Liver (tissue), 3 donors: ENCODE data around the gene ELOF1.

ENCODE experiments used
- ATF3 ChIP-seq: IDR thresholded peaks from 2 replicates; pipeline ENCODE4 v1.6.1; 2016; ENCODE audit warnings: antibody characterized with exemption
- EGR1 ChIP-seq, 2 donors: IDR thresholded peaks; 2 replicates each; pipeline ENCODE4 v1.6.1; 2016 to 2018; ENCODE audit warnings: antibody characterized with exemption in 2 of 2, low read depth in 2 of 2
- GABPA ChIP-seq, 2 donors: IDR thresholded peaks in 1 of 2; conservative IDR thresholded peaks in 1 of 2; 2 replicates each; pipeline ENCODE4 v1.6.1; 2016; ENCODE audit warnings: antibody characterized with exemption in 2 of 2, mild to moderate bottlenecking in 1 of 2, moderate library complexity in 1 of 2
- JUND ChIP-seq, 2 donors: IDR thresholded peaks; 2 replicates each; pipeline ENCODE4 v1.6.1; 2016; ENCODE audit warnings: antibody characterized with exemption in 2 of 2
- RAD21 ChIP-seq, 2 donors: IDR thresholded peaks; 2 replicates each; pipeline ENCODE4 v1.6.1; 2016; ENCODE audit warnings: antibody characterized with exemption in 2 of 2, mild to moderate bottlenecking in 2 of 2
- REST ChIP-seq: IDR thresholded peaks from 2 replicates; pipeline ENCODE4 v1.6.1; 2016; ENCODE audit warnings: antibody characterized with exemption, mild to moderate bottlenecking
- RXRA ChIP-seq, 2 donors: IDR thresholded peaks; 2 replicates each; pipeline ENCODE4 v1.6.1; 2017 to 2018; ENCODE audit warnings: antibody characterized with exemption in 2 of 2, mild to moderate bottlenecking in 1 of 2
- SP1 ChIP-seq: IDR thresholded peaks from 2 replicates; pipeline ENCODE4 v1.6.1; 2018; ENCODE audit warnings: antibody characterized with exemption, mild to moderate bottlenecking
- TAF1 ChIP-seq: conservative IDR thresholded peaks from 2 replicates; pipeline ENCODE4 v1.6.1; 2016; ENCODE audit warnings: antibody characterized with exemption, mild to moderate bottlenecking
- YY1 ChIP-seq: IDR thresholded peaks from 2 replicates; pipeline ENCODE4 v1.6.1; 2016; ENCODE audit warnings: antibody characterized with exemption, mild to moderate bottlenecking
- ZBTB33 ChIP-seq: IDR thresholded peaks from 2 replicates; pipeline ENCODE4 v1.6.1; 2016; ENCODE audit warnings: antibody characterized with exemption
- TF ChIP-seq, protein P1 (sequence below): fragments of 150-350 bp; IDR thresholded peaks from 2 replicates; pipeline ENCODE4 v1.5.1; 2017; ENCODE audit warnings: improper control_type of control experiment, low read depth, low read length; ENCODE audit not compliant: missing input control
- TF ChIP-seq, protein P2 (sequence below): IDR thresholded peaks from 2 replicates; pipeline ENCODE4 v1.6.1; 2016; ENCODE audit warnings: antibody characterized with exemption
- donor health status: healthy.
- donor health status: healthy.

- TF ChIP-seq, protein P1, sequence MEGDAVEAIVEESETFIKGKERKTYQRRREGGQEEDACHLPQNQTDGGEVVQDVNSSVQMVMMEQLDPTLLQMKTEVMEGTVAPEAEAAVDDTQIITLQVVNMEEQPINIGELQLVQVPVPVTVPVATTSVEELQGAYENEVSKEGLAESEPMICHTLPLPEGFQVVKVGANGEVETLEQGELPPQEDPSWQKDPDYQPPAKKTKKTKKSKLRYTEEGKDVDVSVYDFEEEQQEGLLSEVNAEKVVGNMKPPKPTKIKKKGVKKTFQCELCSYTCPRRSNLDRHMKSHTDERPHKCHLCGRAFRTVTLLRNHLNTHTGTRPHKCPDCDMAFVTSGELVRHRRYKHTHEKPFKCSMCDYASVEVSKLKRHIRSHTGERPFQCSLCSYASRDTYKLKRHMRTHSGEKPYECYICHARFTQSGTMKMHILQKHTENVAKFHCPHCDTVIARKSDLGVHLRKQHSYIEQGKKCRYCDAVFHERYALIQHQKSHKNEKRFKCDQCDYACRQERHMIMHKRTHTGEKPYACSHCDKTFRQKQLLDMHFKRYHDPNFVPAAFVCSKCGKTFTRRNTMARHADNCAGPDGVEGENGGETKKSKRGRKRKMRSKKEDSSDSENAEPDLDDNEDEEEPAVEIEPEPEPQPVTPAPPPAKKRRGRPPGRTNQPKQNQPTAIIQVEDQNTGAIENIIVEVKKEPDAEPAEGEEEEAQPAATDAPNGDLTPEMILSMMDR = no peak
- TF ChIP-seq EGR1 (IDR thresholded peaks at IDR 0.05; ENCODE audit: low read depth in 2 of 2) (no peak), YY1 (no peak), ATF3 (no peak), RXRA (IDR thresholded peaks at IDR 0.05) (no peak), JUND (IDR thresholded peaks at IDR 0.05) (no peak), TAF1 (no peak), REST (no peak), RAD21 (IDR thresholded peaks at IDR 0.05) (no peak), ZBTB33 (no peak), GABPA (IDR thresholded peaks at IDR 0.05 in 1 of 2, conservative IDR thresholded peaks at IDR 0.05 in 1 of 2) (no peak), SP1 (no peak)
- TF ChIP-seq, protein P2, sequence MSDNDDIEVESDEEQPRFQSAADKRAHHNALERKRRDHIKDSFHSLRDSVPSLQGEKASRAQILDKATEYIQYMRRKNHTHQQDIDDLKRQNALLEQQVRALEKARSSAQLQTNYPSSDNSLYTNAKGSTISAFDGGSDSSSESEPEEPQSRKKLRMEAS = no peak
These were observed 54.5 kb downstream of the ELOF1 start for GRCh38 chr19:11504502-11505031.
